GM21619 (cell line): ENCODE measurements around the gene PRMT9.

Experiments
- ATAC-seq: cut with Tn5 transposase; IDR thresholded peaks from one replicate; pipeline ENCODE4 v1.9.1; 2021; ENCODE audit not compliant: unreplicated experiment

The PRMT9 gene

GRCh38 chr4:147683717-147684700 is at the start of gene PRMT9:
PRMT9 (minus strand) TSS chr4:147684163; CDS start chr4:147683987, 176 bp downstream.
- ATAC-seq = peak; percentile 99

GRCh38 chr4:147732518-147733235 is 48.7 kb upstream of the PRMT9 start:
- peak; percentile 26 for ATAC-seq

- ATAC-seq = peak; percentile 51
Observed at GRCh38 chr4:147731580-147732517, 47.9 kb upstream of the PRMT9 start, which contains the start of gene ARHGAP10. ARHGAP10 (plus strand) TSS chr4:147732088; CDS start chr4:147732302, 214 bp downstream.

DNA sequence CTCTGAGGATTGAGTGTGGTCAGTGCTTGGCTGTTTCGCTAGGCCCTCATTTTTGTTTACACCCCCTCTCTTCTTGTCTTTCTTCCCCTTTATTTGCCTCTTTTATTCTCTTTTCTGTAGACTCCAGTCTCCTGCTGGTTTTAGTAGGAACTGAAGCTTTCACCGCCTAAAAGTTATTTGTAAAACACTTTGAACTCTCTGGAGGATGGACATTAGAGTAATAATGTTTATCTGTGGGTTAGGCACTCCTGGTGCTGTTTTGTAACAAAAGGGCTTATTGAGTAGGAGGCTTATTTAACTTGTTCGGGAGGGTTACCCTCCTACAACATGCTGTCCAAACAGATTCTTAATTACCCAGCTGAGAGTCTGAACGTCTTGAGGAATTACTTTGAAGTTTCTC is 46.4 kb upstream of the PRMT9 start:
- no peak for ATAC-seq

DNA sequence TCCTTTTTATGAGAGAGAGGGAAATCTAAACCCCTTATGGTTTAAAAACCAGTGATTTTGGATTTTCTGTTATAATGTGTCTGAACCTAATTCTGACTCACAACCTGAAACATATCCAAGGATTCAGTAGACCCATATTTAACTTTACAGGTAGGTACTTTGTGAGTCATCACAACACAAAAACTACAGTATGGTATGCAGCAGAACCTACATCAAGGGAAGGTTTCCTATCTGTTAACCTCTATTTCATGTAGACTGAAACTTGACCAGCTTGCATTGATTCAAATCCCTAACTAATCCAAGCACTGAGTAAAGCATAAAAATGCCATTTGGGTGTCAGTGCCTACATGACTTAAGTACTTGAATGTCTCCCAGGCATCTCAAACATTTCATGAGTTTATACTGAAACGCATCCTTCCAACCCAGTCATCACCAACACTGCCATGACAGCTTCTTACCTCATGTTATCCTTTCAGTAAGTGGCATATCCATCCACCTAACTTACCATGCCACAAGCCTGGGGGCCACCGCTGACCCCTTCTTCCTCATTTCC is 43.6 kb upstream of the PRMT9 start:
- ATAC-seq = no peak

DNA sequence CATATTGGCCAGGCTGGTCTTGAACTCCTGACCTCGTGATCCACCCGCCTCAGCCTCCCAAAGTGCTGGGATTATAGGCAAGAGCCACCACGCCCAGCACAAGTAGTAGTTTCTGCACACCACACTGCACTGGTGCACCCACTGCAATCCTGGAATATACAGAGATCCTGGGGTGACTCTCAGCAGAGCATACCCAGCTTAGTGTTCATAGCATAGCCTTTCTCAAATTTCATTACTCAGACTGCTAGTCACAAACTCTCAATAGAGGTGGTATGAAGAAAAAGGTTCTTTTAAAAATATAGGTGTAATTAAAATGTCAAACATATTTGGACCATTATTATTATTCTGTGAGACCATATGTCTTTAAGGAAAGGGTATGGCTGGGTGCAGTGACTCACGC is 41.7 kb upstream of the PRMT9 start:
- ATAC-seq = no peak

DNA sequence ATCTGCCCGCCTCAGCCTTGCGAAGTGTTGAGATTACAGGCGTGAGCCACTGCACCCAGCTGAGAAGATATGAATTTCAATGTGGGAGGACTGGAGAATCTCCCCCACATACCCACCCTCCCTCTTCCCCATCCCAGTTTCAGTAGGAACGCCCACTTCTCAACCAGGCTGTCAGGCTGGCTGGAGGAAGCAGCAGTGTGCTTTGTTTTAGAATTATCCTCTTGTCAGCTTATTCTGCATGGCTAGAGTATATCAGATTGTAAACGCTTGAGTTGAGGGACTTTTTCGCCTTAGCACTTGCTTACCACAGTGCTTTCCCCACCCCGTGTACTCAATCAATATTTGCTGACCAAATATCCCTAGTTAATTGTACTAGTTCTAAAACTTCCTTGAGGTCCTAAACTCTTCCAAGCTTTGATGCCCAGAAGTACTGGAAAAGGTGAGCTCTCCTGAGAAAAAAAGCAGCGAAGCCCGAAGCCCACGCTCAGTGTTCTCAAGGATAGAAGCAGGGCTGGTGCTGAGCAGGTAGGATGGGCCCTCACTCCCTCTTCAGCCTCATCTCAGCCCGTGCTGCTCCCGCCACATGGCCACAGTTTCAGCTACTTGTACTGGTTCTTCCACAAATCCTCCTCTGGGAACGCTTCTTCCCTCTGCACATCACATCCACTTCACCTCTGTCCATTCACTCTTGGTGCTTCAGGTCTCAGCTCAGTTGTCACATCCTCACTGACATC is 40.7 kb upstream of the PRMT9 start:
- no peak for ATAC-seq

- no peak for ATAC-seq
Observed at GRCh38 chr4:147723326-147723725, 39.4 kb upstream of the PRMT9 start.

DNA sequence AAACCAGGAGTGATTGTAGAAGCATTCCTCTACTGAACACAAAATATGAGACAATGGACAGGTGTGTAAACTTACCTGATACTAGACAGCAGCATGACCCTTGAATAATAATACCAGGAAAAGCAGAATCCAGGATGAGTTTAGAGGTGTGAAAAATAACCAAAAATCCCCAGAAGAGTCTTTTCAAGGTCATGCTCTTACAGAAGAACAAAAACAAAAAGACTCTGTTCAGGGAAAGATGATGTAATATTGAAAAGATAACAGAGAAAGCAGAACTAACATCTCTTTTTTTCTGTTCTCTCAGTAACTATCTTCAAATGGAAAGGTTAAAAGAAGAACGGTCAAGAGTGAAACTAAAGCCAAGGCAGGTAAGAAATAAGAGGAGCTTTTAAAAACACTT is 33.9 kb upstream of the PRMT9 start:
- peak; percentile 88 for ATAC-seq

DNA sequence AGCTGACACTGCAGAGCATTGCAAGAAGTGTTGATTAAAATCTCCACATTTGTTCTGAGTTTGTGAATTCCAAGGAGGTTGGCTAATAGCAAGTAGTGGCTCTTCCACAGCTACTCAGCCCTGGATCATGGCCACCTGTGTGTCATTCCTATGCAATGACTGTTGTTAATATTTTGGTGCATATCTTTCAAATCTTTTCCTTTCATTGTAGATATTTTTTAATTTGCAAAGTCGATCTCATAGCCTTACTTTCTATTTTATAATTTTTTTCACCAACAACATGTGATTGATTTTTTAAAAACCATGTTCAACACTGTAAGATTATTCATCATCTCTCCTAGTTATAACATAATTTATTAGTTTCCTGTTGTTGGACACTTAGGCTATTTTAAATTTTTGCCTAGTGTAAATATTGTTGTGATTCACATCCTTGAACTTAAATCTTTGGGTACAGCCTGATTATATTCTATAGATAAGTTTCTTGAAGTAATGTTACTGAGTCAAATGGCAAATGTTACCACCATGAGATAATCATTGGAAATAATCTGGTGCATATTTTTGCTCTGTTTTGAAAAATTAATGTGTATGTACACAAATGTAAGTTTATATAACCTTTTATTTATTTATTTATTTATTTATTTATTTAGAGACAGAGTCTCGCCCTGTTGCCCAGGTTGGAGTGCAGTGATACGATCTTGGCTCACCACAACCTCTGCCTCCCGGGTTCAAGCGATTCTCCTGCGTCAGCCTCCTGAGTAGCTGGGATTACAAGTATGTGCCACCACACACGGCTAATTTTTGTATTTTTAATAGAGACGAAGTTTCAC is 30.8 kb upstream of the PRMT9 start:
- ATAC-seq = no peak

GRCh38 chr4:147709999-147710398 is 26.0 kb upstream of the PRMT9 start:
- ATAC-seq = no peak

DNA sequence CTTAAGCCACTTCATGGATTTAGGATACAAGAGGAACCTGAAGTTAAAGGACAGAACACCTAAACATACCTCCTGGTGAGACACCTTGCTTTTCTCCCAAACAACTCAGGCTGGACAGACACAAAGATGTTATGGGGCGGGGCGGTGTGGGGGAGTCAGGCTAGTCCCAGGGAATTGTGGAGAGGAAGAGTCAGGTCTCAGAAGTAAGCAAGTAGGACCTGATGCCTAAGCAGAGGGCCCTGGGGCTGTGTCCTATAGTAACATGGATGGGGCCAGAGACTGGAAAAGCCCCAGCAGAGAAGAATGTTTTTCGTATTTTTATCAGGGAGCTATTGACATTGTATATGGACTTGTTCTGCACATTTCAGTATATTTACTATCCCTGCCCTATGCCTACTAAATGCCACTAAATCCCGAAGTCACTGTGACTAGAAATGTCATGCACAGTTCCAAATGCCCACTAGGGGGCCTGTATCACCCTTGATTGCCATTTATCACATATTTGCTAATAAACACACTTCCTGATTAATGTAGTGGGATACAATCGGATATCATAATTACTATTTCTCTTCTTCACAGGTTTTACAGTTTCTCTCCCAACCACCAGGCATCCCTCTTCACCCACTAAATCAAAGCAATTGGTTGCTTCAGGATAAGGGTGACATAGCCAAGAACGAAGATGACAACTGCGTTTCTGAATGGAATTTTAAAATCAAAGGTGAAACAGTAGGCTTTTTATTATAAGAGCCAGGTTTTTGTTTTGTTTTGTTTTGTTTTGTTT is 24.1 kb upstream of the PRMT9 start:
- peak; percentile 54 for ATAC-seq

GRCh38 chr4:147704846-147705245 is 20.9 kb upstream of the PRMT9 start:
- ATAC-seq = no peak

DNA sequence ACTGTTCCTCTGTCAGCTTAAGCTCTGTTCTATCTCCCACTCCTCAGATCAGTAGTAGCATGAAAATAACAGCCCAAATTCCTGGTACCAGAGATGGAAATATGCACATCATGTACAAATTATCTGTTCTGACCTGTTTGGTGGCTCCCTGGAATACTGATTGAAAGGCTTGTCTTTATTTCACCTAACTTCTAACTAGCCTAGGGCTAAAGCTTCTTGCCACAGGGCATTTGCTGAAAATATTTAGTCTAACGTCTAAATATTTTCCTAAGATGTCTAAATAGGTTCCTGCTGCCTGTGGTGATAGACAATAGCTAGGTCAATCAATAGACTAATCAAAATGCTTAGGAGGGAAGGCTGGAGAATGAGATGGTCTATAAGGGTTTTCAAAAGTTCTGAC is 12.9 kb upstream of the PRMT9 start:
- ATAC-seq = no peak

DNA sequence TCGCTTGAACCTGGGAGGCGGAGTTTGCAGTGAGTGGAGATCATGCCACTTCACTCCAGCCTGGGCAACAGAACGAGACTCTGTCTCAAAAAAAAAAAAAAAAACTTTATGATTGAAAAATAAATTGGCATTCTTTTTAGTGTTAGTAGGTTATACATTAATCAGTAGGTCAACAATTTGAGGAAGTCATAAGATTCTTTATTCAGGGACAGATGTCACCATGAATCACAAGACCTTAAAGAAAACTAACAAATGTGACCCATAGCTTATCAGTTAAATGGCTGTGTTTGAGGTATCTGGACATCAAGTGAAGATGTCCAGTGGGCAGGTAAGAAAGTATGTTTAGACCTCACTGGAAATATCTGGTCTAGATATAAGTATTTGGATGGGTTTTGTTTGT is 9.3 kb upstream of the PRMT9 start:
- ATAC-seq = no peak

DNA sequence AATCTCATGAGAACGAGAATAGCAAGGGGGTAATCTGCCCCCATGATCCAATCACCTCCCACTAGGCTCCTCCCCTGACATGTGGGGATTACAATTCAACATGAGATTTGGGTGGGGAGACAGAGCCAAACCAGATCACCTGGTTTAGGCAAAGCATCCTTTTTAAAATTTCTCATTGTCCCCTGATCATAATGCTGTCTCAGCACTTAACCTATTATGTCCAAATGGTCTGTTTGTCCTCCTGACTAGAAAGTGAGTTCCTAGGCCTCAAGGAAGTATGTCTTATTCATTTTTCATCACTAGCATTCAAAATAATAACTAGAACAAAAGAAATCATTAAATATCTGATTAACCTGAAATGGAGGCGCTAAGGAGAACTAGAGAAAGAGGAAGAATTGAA is 7.9 kb upstream of the PRMT9 start:
- ATAC-seq = no peak

- ATAC-seq = no peak
Observed at GRCh38 chr4:147689067-147689466, 5.1 kb upstream of the PRMT9 start.

- ATAC-seq = no peak
Observed at GRCh38 chr4:147683188-147683591, 773 bp downstream of the PRMT9 start.
